ENCODE data around the gene MTCL1. TPM values are rescaled to one million over a fixed set of nuclear protein-coding genes. Genes with fewer than 3 reads are reported as not detected.

MTCL1 gene
- polyA plus RNA-seq, 2 donors, result 4.4 to 6.5 TPM

- no peak overlapping the region for H3K4me3 ChIP-seq (ENCODE audit: low read depth in 1 of 2, low read length in 2 of 2)
- WGBS, 2 donors, result 92 to 93% methylated on average over 4 of the region's 4 CpGs
- H3K9me3 ChIP-seq (ENCODE audit: control insufficient read depth in 2 of 2, insufficient read depth in 1 of 2, low read depth in 1 of 2, low read length in 1 of 2), result no peaks in the 10 kb centered on the region
- H3K4me1 ChIP-seq (ENCODE audit: control insufficient read depth in 2 of 2, insufficient read depth in 2 of 2, low read length in 1 of 2), result peaks cover 0 to 3% of the 10 kb centered on the region in 2 donors
- no peaks in the 10 kb centered on the region for H3K36me3 ChIP-seq (ENCODE audit: control insufficient read depth in 2 of 2, insufficient read depth in 2 of 2, low read length in 1 of 2)
- no peak overlapping the region for H3K27ac ChIP-seq (ENCODE audit: low read depth in 2 of 2, low read length in 1 of 2)
- no peaks in the 10 kb centered on the region for H3K27me3 ChIP-seq (ENCODE audit: control insufficient read depth in 1 of 2, insufficient read depth in 2 of 2, low read length in 2 of 2)
Measured at GRCh38 chr18:8865934-8866333, 160.6 kb downstream of the MTCL1 start.

- no peaks in the 10 kb centered on the region for H3K9me3 ChIP-seq (ENCODE audit: control insufficient read depth in 2 of 2, insufficient read depth in 1 of 2, low read depth in 1 of 2, low read length in 1 of 2)
- no peaks in the 10 kb centered on the region for H3K36me3 ChIP-seq (ENCODE audit: control insufficient read depth in 2 of 2, insufficient read depth in 2 of 2, low read length in 1 of 2)
- 84 to 87% methylated on average over 1 of the region's 1 CpG for WGBS, 2 donors
- peaks cover 0 to 7% of the 10 kb centered on the region in 2 donors for H3K4me1 ChIP-seq (ENCODE audit: control insufficient read depth in 2 of 2, insufficient read depth in 2 of 2, low read length in 1 of 2)
- no peak overlapping the region for H3K27ac ChIP-seq (ENCODE audit: low read depth in 2 of 2, low read length in 1 of 2)
- H3K4me3 ChIP-seq (ENCODE audit: low read depth in 1 of 2, low read length in 2 of 2), result no peak overlapping the region
- H3K27me3 ChIP-seq (ENCODE audit: control insufficient read depth in 1 of 2, insufficient read depth in 2 of 2, low read length in 2 of 2), result no peaks in the 10 kb centered on the region
Measured at GRCh38 chr18:8866679-8867078, 161.3 kb downstream of the MTCL1 start.

GRCh38 chr18:8868276-8868675 is 162.9 kb downstream of the MTCL1 start:
- no peak overlapping the region for H3K4me3 ChIP-seq (ENCODE audit: low read depth in 1 of 2, low read length in 2 of 2)
- WGBS, 2 donors, result 81 to 84% methylated on average over 4 of the region's 4 CpGs
- no peaks in the 10 kb centered on the region for H3K27me3 ChIP-seq (ENCODE audit: control insufficient read depth in 1 of 2, insufficient read depth in 2 of 2, low read length in 2 of 2)
- peaks cover 0 to 7% of the 10 kb centered on the region in 2 donors for H3K4me1 ChIP-seq (ENCODE audit: control insufficient read depth in 2 of 2, insufficient read depth in 2 of 2, low read length in 1 of 2)
- H3K27ac ChIP-seq (ENCODE audit: low read depth in 2 of 2, low read length in 1 of 2), result no peak overlapping the region
- H3K36me3 ChIP-seq (ENCODE audit: control insufficient read depth in 2 of 2, insufficient read depth in 2 of 2, low read length in 1 of 2), result no peaks in the 10 kb centered on the region
- H3K9me3 ChIP-seq (ENCODE audit: control insufficient read depth in 2 of 2, insufficient read depth in 1 of 2, low read depth in 1 of 2, low read length in 1 of 2), result no peaks in the 10 kb centered on the region

GRCh38 chr18:8868779-8869415 is 163.5 kb downstream of the MTCL1 start:
- Histone ChIP-seq H3K27me3 (ENCODE audit: control insufficient read depth in 1 of 2, insufficient read depth in 2 of 2, low read length in 2 of 2) (no peaks in the 10 kb centered on the region), H3K4me3 (ENCODE audit: low read depth in 1 of 2, low read length in 2 of 2) (no peak overlapping the region), H3K36me3 (ENCODE audit: control insufficient read depth in 2 of 2, insufficient read depth in 2 of 2, low read length in 1 of 2) (no peaks in the 10 kb centered on the region), H3K4me1 (ENCODE audit: control insufficient read depth in 2 of 2, insufficient read depth in 2 of 2, low read length in 1 of 2) (peaks cover 0 to 7% of the 10 kb centered on the region in 2 donors), H3K9me3 (ENCODE audit: control insufficient read depth in 2 of 2, insufficient read depth in 1 of 2, low read depth in 1 of 2, low read length in 1 of 2) (no peaks in the 10 kb centered on the region), H3K27ac (ENCODE audit: low read depth in 2 of 2, low read length in 1 of 2) (no peak overlapping the region)
- 82 to 83% methylated on average over 2 of the region's 2 CpGs for WGBS, 2 donors

- Histone ChIP-seq H3K9me3 (ENCODE audit: control insufficient read depth in 2 of 2, insufficient read depth in 1 of 2, low read depth in 1 of 2, low read length in 1 of 2) (no peaks in the 10 kb centered on the region), H3K27me3 (ENCODE audit: control insufficient read depth in 1 of 2, insufficient read depth in 2 of 2, low read length in 2 of 2) (no peaks in the 10 kb centered on the region), H3K27ac (ENCODE audit: low read depth in 2 of 2, low read length in 1 of 2) (no peak overlapping the region), H3K36me3 (ENCODE audit: control insufficient read depth in 2 of 2, insufficient read depth in 2 of 2, low read length in 1 of 2) (no peaks in the 10 kb centered on the region), H3K4me1 (ENCODE audit: control insufficient read depth in 2 of 2, insufficient read depth in 2 of 2, low read length in 1 of 2) (peaks cover 0 to 7% of the 10 kb centered on the region in 2 donors), H3K4me3 (ENCODE audit: low read depth in 1 of 2, low read length in 2 of 2) (no peak overlapping the region)
- 66 to 80% methylated on average over 5 of the region's 5 CpGs for WGBS, 2 donors
Measured at GRCh38 chr18:8869696-8870095, 164.3 kb downstream of the MTCL1 start.

GRCh38 chr18:8870528-8870927 is 165.2 kb downstream of the MTCL1 start:
- no peaks in the 10 kb centered on the region for H3K9me3 ChIP-seq (ENCODE audit: control insufficient read depth in 2 of 2, insufficient read depth in 1 of 2, low read depth in 1 of 2, low read length in 1 of 2)
- H3K4me3 ChIP-seq (ENCODE audit: low read depth in 1 of 2, low read length in 2 of 2), result no peak overlapping the region
- no peaks in the 10 kb centered on the region for H3K36me3 ChIP-seq (ENCODE audit: control insufficient read depth in 2 of 2, insufficient read depth in 2 of 2, low read length in 1 of 2)
- peaks cover 0 to 7% of the 10 kb centered on the region in 2 donors for H3K4me1 ChIP-seq (ENCODE audit: control insufficient read depth in 2 of 2, insufficient read depth in 2 of 2, low read length in 1 of 2)
- no peak overlapping the region for H3K27ac ChIP-seq (ENCODE audit: low read depth in 2 of 2, low read length in 1 of 2)
- 42 to 63% methylated on average over 5 of the region's 5 CpGs for WGBS, 2 donors
- no peaks in the 10 kb centered on the region for H3K27me3 ChIP-seq (ENCODE audit: control insufficient read depth in 1 of 2, insufficient read depth in 2 of 2, low read length in 2 of 2)

GRCh38 chr18:8871489-8871888 is 166.1 kb downstream of the MTCL1 start:
- H3K27me3 ChIP-seq (ENCODE audit: control insufficient read depth in 1 of 2, insufficient read depth in 2 of 2, low read length in 2 of 2), result no peaks in the 10 kb centered on the region
- no peaks in the 10 kb centered on the region for H3K9me3 ChIP-seq (ENCODE audit: control insufficient read depth in 2 of 2, insufficient read depth in 1 of 2, low read depth in 1 of 2, low read length in 1 of 2)
- peaks cover 0 to 7% of the 10 kb centered on the region in 2 donors for H3K4me1 ChIP-seq (ENCODE audit: control insufficient read depth in 2 of 2, insufficient read depth in 2 of 2, low read length in 1 of 2)
- H3K4me3 ChIP-seq (ENCODE audit: low read depth in 1 of 2, low read length in 2 of 2), result no peak overlapping the region
- 51 to 53% methylated on average over 1 of the region's 1 CpG for WGBS, 2 donors
- no peaks in the 10 kb centered on the region for H3K36me3 ChIP-seq (ENCODE audit: control insufficient read depth in 2 of 2, insufficient read depth in 2 of 2, low read length in 1 of 2)
- H3K27ac ChIP-seq (ENCODE audit: low read depth in 2 of 2, low read length in 1 of 2), result no peak overlapping the region

GRCh38 chr18:8874872-8875271 is 169.5 kb downstream of the MTCL1 start:
- Histone ChIP-seq H3K4me1 (ENCODE audit: control insufficient read depth in 2 of 2, insufficient read depth in 2 of 2, low read length in 1 of 2) (peaks cover 0 to 7% of the 10 kb centered on the region in 2 donors), H3K27me3 (ENCODE audit: control insufficient read depth in 1 of 2, insufficient read depth in 2 of 2, low read length in 2 of 2) (no peaks in the 10 kb centered on the region), H3K27ac (ENCODE audit: low read depth in 2 of 2, low read length in 1 of 2) (no peak overlapping the region), H3K36me3 (ENCODE audit: control insufficient read depth in 2 of 2, insufficient read depth in 2 of 2, low read length in 1 of 2) (no peaks in the 10 kb centered on the region), H3K9me3 (ENCODE audit: control insufficient read depth in 2 of 2, insufficient read depth in 1 of 2, low read depth in 1 of 2, low read length in 1 of 2) (no peaks in the 10 kb centered on the region), H3K4me3 (ENCODE audit: low read depth in 1 of 2, low read length in 2 of 2) (no peak overlapping the region)
- WGBS, 2 donors, result 82 to 85% methylated on average over 7 of the region's 7 CpGs

- H3K36me3 ChIP-seq (ENCODE audit: control insufficient read depth in 2 of 2, insufficient read depth in 2 of 2, low read length in 1 of 2), result no peaks in the 10 kb centered on the region
- no peaks in the 10 kb centered on the region for H3K9me3 ChIP-seq (ENCODE audit: control insufficient read depth in 2 of 2, insufficient read depth in 1 of 2, low read depth in 1 of 2, low read length in 1 of 2)
- WGBS, 2 donors, result 75 to 80% methylated on average over 5 of the region's 5 CpGs
- H3K27ac ChIP-seq (ENCODE audit: low read depth in 2 of 2, low read length in 1 of 2), result no peak overlapping the region
- no peaks in the 10 kb centered on the region for H3K4me1 ChIP-seq (ENCODE audit: control insufficient read depth in 2 of 2, insufficient read depth in 2 of 2, low read length in 1 of 2)
- H3K4me3 ChIP-seq (ENCODE audit: low read depth in 1 of 2, low read length in 2 of 2), result no peak overlapping the region
- no peaks in the 10 kb centered on the region for H3K27me3 ChIP-seq (ENCODE audit: control insufficient read depth in 1 of 2, insufficient read depth in 2 of 2, low read length in 2 of 2)
Measured at GRCh38 chr18:8876887-8877286, 171.5 kb downstream of the MTCL1 start.

- Histone ChIP-seq H3K27ac (ENCODE audit: low read depth in 2 of 2, low read length in 1 of 2) (no peak overlapping the region), H3K4me1 (ENCODE audit: control insufficient read depth in 2 of 2, insufficient read depth in 2 of 2, low read length in 1 of 2) (no peaks in the 10 kb centered on the region), H3K27me3 (ENCODE audit: control insufficient read depth in 1 of 2, insufficient read depth in 2 of 2, low read length in 2 of 2) (no peaks in the 10 kb centered on the region), H3K9me3 (ENCODE audit: control insufficient read depth in 2 of 2, insufficient read depth in 1 of 2, low read depth in 1 of 2, low read length in 1 of 2) (no peaks in the 10 kb centered on the region), H3K4me3 (ENCODE audit: low read depth in 1 of 2, low read length in 2 of 2) (no peak overlapping the region), H3K36me3 (ENCODE audit: control insufficient read depth in 2 of 2, insufficient read depth in 2 of 2, low read length in 1 of 2) (no peaks in the 10 kb centered on the region)
- WGBS, 2 donors, result 94 to 98% methylated on average over 1 of the region's 1 CpG
Measured at GRCh38 chr18:8881103-8881502, 175.7 kb downstream of the MTCL1 start.

Data from esophagus (tissue), 2 donors.